ENCODE measurements around the gene GSK3A. TPM values are rescaled to one million over a fixed set of nuclear protein-coding genes. Genes with fewer than 3 reads are reported as not detected.

GSK3A gene
- total RNA-seq, 4 donors from 2014 or later: 31.4 to 44.1 (median 41.0) TPM

DNA sequence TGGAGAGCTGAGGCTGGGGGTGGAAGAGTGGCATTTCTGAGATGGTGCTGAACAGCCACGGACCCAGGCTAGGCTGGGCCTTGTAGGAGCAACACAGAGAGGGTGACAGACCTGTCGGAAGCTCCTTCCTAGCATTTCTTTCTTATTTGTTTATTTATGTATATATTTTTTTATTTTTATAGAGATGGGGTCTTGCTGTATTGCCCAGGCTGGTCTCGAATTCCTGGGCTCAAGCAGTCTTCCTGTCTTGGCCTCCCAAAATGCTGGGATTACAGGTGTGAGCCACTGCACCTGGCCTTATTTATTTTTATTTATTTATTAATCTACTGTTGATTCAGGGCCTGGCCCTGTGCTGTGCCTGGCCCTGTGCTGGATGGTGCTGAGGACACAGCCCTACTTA lies 33.1 kb upstream of the GSK3A start:
- Histone ChIP-seq H3K9me3 (no peaks in the 10 kb centered on the region), H3K4me1 (peaks cover 11 to 47% (median 20%) of the 10 kb centered on the region in 4 donors), H3K27me3 (no peaks in the 10 kb centered on the region), H3K36me3 (peaks cover 0 to 37% (median 0%) of the 10 kb centered on the region in 3 donors), H3K4me3 (no peak overlapping the region), H3K27ac (no peak overlapping the region)
- TF ChIP-seq POLR2A (IDR thresholded peaks at IDR 0.05): no peak
- TF ChIP-seq, protein P1, sequence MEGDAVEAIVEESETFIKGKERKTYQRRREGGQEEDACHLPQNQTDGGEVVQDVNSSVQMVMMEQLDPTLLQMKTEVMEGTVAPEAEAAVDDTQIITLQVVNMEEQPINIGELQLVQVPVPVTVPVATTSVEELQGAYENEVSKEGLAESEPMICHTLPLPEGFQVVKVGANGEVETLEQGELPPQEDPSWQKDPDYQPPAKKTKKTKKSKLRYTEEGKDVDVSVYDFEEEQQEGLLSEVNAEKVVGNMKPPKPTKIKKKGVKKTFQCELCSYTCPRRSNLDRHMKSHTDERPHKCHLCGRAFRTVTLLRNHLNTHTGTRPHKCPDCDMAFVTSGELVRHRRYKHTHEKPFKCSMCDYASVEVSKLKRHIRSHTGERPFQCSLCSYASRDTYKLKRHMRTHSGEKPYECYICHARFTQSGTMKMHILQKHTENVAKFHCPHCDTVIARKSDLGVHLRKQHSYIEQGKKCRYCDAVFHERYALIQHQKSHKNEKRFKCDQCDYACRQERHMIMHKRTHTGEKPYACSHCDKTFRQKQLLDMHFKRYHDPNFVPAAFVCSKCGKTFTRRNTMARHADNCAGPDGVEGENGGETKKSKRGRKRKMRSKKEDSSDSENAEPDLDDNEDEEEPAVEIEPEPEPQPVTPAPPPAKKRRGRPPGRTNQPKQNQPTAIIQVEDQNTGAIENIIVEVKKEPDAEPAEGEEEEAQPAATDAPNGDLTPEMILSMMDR (IDR thresholded peaks at IDR 0.05): no peak
- DNase-seq: no peak

DNA sequence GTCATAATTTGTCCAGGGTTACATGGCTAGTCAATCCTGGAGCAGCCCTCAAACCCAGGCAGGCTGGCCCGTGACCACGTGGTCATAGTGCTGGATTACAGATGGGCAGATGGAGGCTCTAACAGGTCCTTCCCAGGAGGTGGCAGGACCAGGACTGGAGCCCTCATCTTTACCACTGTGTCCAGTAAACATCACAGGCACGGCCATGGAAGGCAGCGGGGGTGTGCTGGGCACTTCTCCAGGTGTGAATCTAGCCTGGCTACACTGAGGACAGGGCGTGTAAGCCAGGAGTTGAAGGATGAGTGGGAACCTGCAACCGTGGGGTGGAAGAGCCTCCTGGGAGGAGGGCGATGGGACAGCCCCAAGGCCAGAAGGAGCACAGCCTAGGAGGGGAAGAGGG lies 32.7 kb upstream of the GSK3A start:
- no peak for TF ChIP-seq POLR2A (IDR thresholded peaks at IDR 0.05)
- TF ChIP-seq, protein P1 (IDR thresholded peaks at IDR 0.05): no peak
- H3K27me3 ChIP-seq: no peaks in the 10 kb centered on the region
- peak in 1 of 3 donors; percentile 27 for DNase-seq
- H3K4me3 ChIP-seq: no peak overlapping the region
- H3K27ac ChIP-seq: no peak overlapping the region
- H3K9me3 ChIP-seq: no peaks in the 10 kb centered on the region
- H3K36me3 ChIP-seq: peaks cover 0 to 37% (median 0%) of the 10 kb centered on the region in 3 donors
- peaks cover 11 to 50% (median 23%) of the 10 kb centered on the region in 4 donors for H3K4me1 ChIP-seq

DNA sequence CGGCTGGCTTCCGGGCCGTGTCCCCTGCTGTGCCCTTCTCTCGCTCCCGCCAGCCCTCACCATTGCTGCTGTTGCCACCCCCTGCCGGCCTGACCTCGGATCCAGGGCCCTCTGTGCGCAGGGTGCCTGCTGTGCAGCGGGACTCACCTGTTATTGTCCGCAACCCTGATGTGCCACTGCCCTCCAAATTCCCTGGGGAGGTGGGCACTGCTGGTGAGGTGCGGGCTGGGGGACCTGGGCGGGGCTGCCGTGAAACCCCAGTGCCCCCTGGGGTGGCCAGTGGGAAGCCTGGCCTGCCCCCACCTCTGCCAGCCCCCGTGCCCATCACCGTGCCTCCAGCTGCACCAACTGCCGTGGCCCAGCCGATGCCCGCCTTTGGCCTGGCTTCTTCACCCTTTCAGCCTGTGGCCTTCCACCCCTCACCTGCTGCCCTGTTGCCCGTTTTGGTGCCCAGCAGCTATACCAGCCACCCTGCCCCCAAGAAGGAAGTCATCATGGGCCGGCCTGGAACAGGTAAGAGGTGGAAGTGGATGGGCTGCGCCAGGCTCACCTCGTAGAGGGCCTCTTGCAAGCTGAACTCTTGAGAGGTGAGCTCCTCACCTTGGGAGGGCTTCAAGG lies 31.8 kb upstream of the GSK3A start:
- peaks cover 10 to 47% (median 21%) of the 10 kb centered on the region in 4 donors for H3K4me1 ChIP-seq
- H3K4me3 ChIP-seq: peak overlapping the region in 1 of 4 donors; percentile 0
- H3K36me3 ChIP-seq: peaks cover 0 to 37% (median 0%) of the 10 kb centered on the region in 3 donors
- H3K27me3 ChIP-seq: no peaks in the 10 kb centered on the region
- peak in 1 of 3 donors; percentile 39 for DNase-seq
- TF ChIP-seq, protein P1 (IDR thresholded peaks at IDR 0.05): no peak
- no peak for TF ChIP-seq POLR2A (IDR thresholded peaks at IDR 0.05)
- H3K27ac ChIP-seq: no peak overlapping the region
- H3K9me3 ChIP-seq: no peaks in the 10 kb centered on the region

DNA sequence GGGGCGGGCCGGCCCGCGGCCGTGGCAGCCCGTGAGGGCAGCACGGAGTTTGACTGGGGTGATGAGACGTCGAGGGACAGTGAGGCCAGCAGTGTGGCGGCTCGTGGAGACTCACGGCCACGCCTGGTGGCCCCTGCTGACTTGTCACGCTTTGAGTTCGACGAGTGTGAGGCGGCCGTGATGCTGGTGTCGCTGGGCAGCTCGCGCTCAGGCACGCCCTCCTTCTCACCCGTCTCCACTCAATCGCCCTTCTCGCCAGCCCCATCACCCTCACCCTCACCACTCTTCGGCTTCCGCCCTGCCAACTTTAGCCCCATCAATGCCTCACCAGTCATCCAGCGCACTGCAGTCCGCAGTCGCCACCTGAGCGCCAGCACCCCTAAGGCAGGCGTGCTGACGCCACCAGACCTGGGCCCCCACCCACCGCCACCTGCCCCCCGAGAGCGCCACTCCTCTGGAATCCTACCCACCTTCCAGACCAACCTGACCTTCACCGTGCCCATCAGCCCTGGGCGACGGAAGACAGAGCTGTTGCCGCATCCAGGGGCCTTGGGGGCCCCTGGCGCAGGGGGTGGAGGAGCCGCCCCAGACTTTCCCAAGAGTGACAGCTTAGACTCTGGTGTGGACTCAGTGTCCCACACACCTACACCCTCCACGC lies 31.1 kb upstream of the GSK3A start:
- Histone ChIP-seq H3K36me3 (peaks cover 0 to 37% (median 0%) of the 10 kb centered on the region in 3 donors), H3K9me3 (no peaks in the 10 kb centered on the region), H3K4me3 (no peak overlapping the region), H3K4me1 (peaks cover 3 to 41% (median 17%) of the 10 kb centered on the region in 4 donors), H3K27me3 (no peaks in the 10 kb centered on the region), H3K27ac (no peak overlapping the region)
- no peak for TF ChIP-seq POLR2A (IDR thresholded peaks at IDR 0.05)
- TF ChIP-seq, protein P1 (IDR thresholded peaks at IDR 0.05): no peak
- DNase-seq: peak in 2 of 3 donors; percentile 34 to 45

- Histone ChIP-seq H3K9me3 (no peaks in the 10 kb centered on the region), H3K4me3 (no peak overlapping the region), H3K36me3 (peaks cover 0 to 37% (median 0%) of the 10 kb centered on the region in 3 donors), H3K27me3 (no peaks in the 10 kb centered on the region), H3K4me1 (peaks cover 3 to 36% (median 17%) of the 10 kb centered on the region in 4 donors), H3K27ac (no peak overlapping the region)
- TF ChIP-seq, protein P1 (IDR thresholded peaks at IDR 0.05): no peak
- no peak for TF ChIP-seq POLR2A (IDR thresholded peaks at IDR 0.05)
- peak in 1 of 3 donors; percentile 47 for DNase-seq
Observed at GRCh38 chr19:42272989-42273406, 30.6 kb upstream of the GSK3A start.

All from Peyer's patch (tissue), 4 donors.